GM23338 (cell line): Measurements from ENCODE around the gene PACSIN1. TPM values are rescaled to one million over a fixed set of nuclear protein-coding genes. Genes with fewer than 3 reads are reported as not detected.

Experiments used
- ATAC-seq: fragments of 200-7000 bp; cut with Tn5 transposase; 3 replicates; pipeline ENCODE4 v1.9.1; 2020
- DNase-seq: peaks from one replicate; pipeline ENCODE4 v3.0.0-alpha.2; 2015; ENCODE audit warnings: low spot score
- H2AFZ ChIP-seq: fragments of 200-600 bp; sonication (generic); 2 replicates; pipeline ENCODE4 v1.8.0; 2016; ENCODE audit warnings: antibody characterized with exemption, mild to moderate bottlenecking, moderate library complexity
- H3F3A ChIP-seq: fragments of 200-600 bp; sonication (generic); replicated peaks from 2 replicates; pipeline ENCODE4 v1.8.0; 2017; ENCODE audit warnings: antibody characterized with exemption, mixed run types, low read depth
- H3K27ac ChIP-seq: fragments of 200-600 bp; sonication (generic); 2 replicates; pipeline ENCODE4 v1.6.1; 2016; ENCODE audit warnings: low read depth
- H3K27me3 ChIP-seq: fragments of 200-600 bp; sonication (generic); 2 replicates; pipeline ENCODE4 v1.8.0; 2016; ENCODE audit warnings: mild to moderate bottlenecking, mixed run types, moderate library complexity; ENCODE audit not compliant: insufficient read depth
- H3K36me3 ChIP-seq: fragments of 200-600 bp; sonication (generic); 2 replicates; pipeline ENCODE4 v1.8.0; 2016; ENCODE audit warnings: mild to moderate bottlenecking; ENCODE audit not compliant: insufficient read depth
- H3K4me1 ChIP-seq: fragments of 200-600 bp; sonication (generic); 2 replicates; pipeline ENCODE4 v1.8.0; 2016; ENCODE audit warnings: mild to moderate bottlenecking, moderate library complexity; ENCODE audit not compliant: insufficient read depth
- H3K4me2 ChIP-seq: fragments of 200-600 bp; sonication (generic); 2 replicates; pipeline ENCODE4 v1.7.1; 2017; ENCODE audit warnings: mixed run types
- H3K4me3 ChIP-seq: fragments of 200-600 bp; sonication (generic); 2 replicates; pipeline ENCODE4 v1.6.1; 2016; ENCODE audit warnings: mixed run types
- H3K79me2 ChIP-seq: fragments of 200-600 bp; sonication (generic); replicated peaks from 2 replicates; pipeline ENCODE4 v1.8.0; 2017; ENCODE audit warnings: mild to moderate bottlenecking; ENCODE audit not compliant: insufficient read depth
- H3K9me2 ChIP-seq: fragments of 200-600 bp; sonication (generic); 2 replicates; pipeline ENCODE4 v1.8.0; 2017; ENCODE audit not compliant: insufficient read depth
- H4K20me1 ChIP-seq: fragments of 200-600 bp; sonication (generic); replicated peaks from 2 replicates; pipeline ENCODE4 v1.8.0; 2017; ENCODE audit warnings: mild to moderate bottlenecking; ENCODE audit not compliant: insufficient read depth
- H3K27ac Mint-ChIP-seq: 2 replicates; pipeline ENCODE4 v1.8.0; 2020; ENCODE audit warnings: inconsistent platforms, mild to moderate bottlenecking, moderate library complexity, mixed read lengths
- H3K27me3 Mint-ChIP-seq: 3 replicates; pipeline ENCODE4 v1.8.0; 2022; ENCODE audit warnings: low read depth, mild to moderate bottlenecking, moderate library complexity, mixed read lengths, inconsistent platforms; ENCODE audit not compliant: insufficient read depth, poor library complexity
- H3K36me3 Mint-ChIP-seq: 3 replicates; pipeline ENCODE4 v1.8.0; 2021; ENCODE audit warnings: low read depth, mild to moderate bottlenecking, inconsistent platforms, moderate library complexity, mixed read lengths
- H3K4me1 Mint-ChIP-seq: 3 replicates; pipeline ENCODE4 v1.8.0; 2020; ENCODE audit warnings: mild to moderate bottlenecking, inconsistent platforms, mixed read lengths
- H3K4me3 Mint-ChIP-seq: 3 replicates; pipeline ENCODE4 v1.8.0; 2021; ENCODE audit warnings: moderate library complexity, mild to moderate bottlenecking, inconsistent platforms, mixed read lengths
- H3K9me3 Mint-ChIP-seq: 3 replicates; pipeline ENCODE4 v1.8.0; 2020; ENCODE audit warnings: moderate library complexity, mild to moderate bottlenecking, inconsistent platforms, mixed read lengths
- CREB1 ChIP-seq: fragments of 250-450 bp; sonication (Bioruptor Pico); IDR thresholded peaks from 2 replicates; pipeline ENCODE4 v1.5.0; 2020; ENCODE audit warnings: low read depth, mild to moderate bottlenecking, moderate library complexity
- ETS1 ChIP-seq: IDR thresholded peaks from 2 replicates; pipeline ENCODE4 v1.6.1; 2016; ENCODE audit warnings: antibody characterized with exemption
- EZH2 ChIP-seq: fragments of 200-600 bp; sonication (generic); IDR thresholded peaks from one replicate; pipeline ENCODE4 v1.8.0; 2017; ENCODE audit warnings: antibody characterized with exemption, mild to moderate bottlenecking, low read depth; ENCODE audit not compliant: unreplicated experiment
- EZH2phosphoT487 ChIP-seq: fragments of 200-600 bp; sonication (generic); IDR thresholded peaks from one replicate; pipeline ENCODE4 v1.8.1; 2018; ENCODE audit warnings: antibody characterized with exemption; ENCODE audit not compliant: unreplicated experiment
- JUNB ChIP-seq: IDR thresholded peaks from one replicate; pipeline ENCODE4 v1.6.1; 2016; ENCODE audit warnings: antibody characterized with exemption; ENCODE audit not compliant: unreplicated experiment
- NANOG ChIP-seq: IDR thresholded peaks from 2 replicates; pipeline ENCODE4 v1.6.1; 2016; ENCODE audit warnings: antibody characterized with exemption, borderline replicate concordance
- POLR2AphosphoS5 ChIP-seq: IDR thresholded peaks from 2 replicates; pipeline ENCODE4 v1.6.1; 2016; ENCODE audit warnings: antibody characterized with exemption, low read depth
- STAT1 ChIP-seq: IDR thresholded peaks from one replicate; pipeline ENCODE4 v1.6.1; 2016; ENCODE audit warnings: antibody characterized with exemption; ENCODE audit not compliant: unreplicated experiment
- ZNF114 ChIP-seq: fragments of 250-450 bp; sonication (Bioruptor Pico); IDR thresholded peaks from 2 replicates; pipeline ENCODE4 v1.5.0; 2020; ENCODE audit warnings: mild to moderate bottlenecking, moderate library complexity
- ZNF331 ChIP-seq: fragments of 250-450 bp; sonication (Bioruptor Pico); IDR thresholded peaks from 2 replicates; pipeline ENCODE4 v1.5.0; 2020; ENCODE audit warnings: low read depth, mild to moderate bottlenecking, moderate library complexity
- polyA plus RNA-seq: library from polyadenylated mRNA; unstranded; fragments of >200 nt; fragmentation: Nextera tagmentation; extraction: Ambion mirVana; gene quantifications from 2 replicates; pipeline ENCODE4 v1.2.1, GENCODE V29; 2016
- total RNA-seq: library from RNA; depleted of rRNA; stranded (reverse); fragments of >200 nt; shearing (Covaris generic); gene quantifications from 2 replicates; pipeline ENCODE4 v1.2.3, GENCODE V29; 2014
- TF ChIP-seq, protein P1 (sequence below): IDR thresholded peaks from one replicate; pipeline ENCODE4 v1.6.1; 2018; ENCODE audit warnings: antibody characterized with exemption; ENCODE audit not compliant: unreplicated experiment
- TF ChIP-seq, protein P2 (sequence below): fragments of 250-450 bp; sonication (Bioruptor Pico); IDR thresholded peaks from 2 replicates; pipeline ENCODE4 v1.5.0; 2020; ENCODE audit warnings: mild to moderate bottlenecking, moderate library complexity
- TF ChIP-seq, protein P3 (sequence below), 2 experiments: fragments of 200-600 bp in 1 of 2; sonication (generic) in 1 of 2; conservative IDR thresholded peaks; 2 replicates each; pipeline versions ENCODE4 v1.5.1 to v1.6.1; 2016 to 2017; ENCODE audit warnings: antibody characterized with exemption in 2 of 2, low read depth in 2 of 2, mild to moderate bottlenecking in 2 of 2, moderate library complexity in 1 of 2

PACSIN1 gene
- total and polyA plus RNA-seq, 2 experiments from 2014 or later: 5.2 to 8.7 TPM

- Mint-ChIP-seq H3K4me3 (no peak overlapping the region), H3K27ac (no peak overlapping the region), H3K36me3 (no peaks in the 10 kb centered on the region; the same call in 1 of the 3 replicates), H3K9me3 (no peaks in the 10 kb centered on the region; the same call in 2 of the 3 replicates), H3K27me3 (peaks cover 18% of the 10 kb centered on the region), H3K4me1 (peaks cover 18% of the 10 kb centered on the region)
- H3K79me2 ChIP-seq: no peaks in the 10 kb centered on the region
- TF ChIP-seq, protein P1, sequence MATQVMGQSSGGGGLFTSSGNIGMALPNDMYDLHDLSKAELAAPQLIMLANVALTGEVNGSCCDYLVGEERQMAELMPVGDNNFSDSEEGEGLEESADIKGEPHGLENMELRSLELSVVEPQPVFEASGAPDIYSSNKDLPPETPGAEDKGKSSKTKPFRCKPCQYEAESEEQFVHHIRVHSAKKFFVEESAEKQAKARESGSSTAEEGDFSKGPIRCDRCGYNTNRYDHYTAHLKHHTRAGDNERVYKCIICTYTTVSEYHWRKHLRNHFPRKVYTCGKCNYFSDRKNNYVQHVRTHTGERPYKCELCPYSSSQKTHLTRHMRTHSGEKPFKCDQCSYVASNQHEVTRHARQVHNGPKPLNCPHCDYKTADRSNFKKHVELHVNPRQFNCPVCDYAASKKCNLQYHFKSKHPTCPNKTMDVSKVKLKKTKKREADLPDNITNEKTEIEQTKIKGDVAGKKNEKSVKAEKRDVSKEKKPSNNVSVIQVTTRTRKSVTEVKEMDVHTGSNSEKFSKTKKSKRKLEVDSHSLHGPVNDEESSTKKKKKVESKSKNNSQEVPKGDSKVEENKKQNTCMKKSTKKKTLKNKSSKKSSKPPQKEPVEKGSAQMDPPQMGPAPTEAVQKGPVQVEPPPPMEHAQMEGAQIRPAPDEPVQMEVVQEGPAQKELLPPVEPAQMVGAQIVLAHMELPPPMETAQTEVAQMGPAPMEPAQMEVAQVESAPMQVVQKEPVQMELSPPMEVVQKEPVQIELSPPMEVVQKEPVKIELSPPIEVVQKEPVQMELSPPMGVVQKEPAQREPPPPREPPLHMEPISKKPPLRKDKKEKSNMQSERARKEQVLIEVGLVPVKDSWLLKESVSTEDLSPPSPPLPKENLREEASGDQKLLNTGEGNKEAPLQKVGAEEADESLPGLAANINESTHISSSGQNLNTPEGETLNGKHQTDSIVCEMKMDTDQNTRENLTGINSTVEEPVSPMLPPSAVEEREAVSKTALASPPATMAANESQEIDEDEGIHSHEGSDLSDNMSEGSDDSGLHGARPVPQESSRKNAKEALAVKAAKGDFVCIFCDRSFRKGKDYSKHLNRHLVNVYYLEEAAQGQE: no peak
- TF ChIP-seq JUNB: no peak
- no peak for TF ChIP-seq ZNF114 (CRISPR knock-in tag)
- TF ChIP-seq ZNF331 (CRISPR knock-in tag): no peak
- TF ChIP-seq, protein P2, sequence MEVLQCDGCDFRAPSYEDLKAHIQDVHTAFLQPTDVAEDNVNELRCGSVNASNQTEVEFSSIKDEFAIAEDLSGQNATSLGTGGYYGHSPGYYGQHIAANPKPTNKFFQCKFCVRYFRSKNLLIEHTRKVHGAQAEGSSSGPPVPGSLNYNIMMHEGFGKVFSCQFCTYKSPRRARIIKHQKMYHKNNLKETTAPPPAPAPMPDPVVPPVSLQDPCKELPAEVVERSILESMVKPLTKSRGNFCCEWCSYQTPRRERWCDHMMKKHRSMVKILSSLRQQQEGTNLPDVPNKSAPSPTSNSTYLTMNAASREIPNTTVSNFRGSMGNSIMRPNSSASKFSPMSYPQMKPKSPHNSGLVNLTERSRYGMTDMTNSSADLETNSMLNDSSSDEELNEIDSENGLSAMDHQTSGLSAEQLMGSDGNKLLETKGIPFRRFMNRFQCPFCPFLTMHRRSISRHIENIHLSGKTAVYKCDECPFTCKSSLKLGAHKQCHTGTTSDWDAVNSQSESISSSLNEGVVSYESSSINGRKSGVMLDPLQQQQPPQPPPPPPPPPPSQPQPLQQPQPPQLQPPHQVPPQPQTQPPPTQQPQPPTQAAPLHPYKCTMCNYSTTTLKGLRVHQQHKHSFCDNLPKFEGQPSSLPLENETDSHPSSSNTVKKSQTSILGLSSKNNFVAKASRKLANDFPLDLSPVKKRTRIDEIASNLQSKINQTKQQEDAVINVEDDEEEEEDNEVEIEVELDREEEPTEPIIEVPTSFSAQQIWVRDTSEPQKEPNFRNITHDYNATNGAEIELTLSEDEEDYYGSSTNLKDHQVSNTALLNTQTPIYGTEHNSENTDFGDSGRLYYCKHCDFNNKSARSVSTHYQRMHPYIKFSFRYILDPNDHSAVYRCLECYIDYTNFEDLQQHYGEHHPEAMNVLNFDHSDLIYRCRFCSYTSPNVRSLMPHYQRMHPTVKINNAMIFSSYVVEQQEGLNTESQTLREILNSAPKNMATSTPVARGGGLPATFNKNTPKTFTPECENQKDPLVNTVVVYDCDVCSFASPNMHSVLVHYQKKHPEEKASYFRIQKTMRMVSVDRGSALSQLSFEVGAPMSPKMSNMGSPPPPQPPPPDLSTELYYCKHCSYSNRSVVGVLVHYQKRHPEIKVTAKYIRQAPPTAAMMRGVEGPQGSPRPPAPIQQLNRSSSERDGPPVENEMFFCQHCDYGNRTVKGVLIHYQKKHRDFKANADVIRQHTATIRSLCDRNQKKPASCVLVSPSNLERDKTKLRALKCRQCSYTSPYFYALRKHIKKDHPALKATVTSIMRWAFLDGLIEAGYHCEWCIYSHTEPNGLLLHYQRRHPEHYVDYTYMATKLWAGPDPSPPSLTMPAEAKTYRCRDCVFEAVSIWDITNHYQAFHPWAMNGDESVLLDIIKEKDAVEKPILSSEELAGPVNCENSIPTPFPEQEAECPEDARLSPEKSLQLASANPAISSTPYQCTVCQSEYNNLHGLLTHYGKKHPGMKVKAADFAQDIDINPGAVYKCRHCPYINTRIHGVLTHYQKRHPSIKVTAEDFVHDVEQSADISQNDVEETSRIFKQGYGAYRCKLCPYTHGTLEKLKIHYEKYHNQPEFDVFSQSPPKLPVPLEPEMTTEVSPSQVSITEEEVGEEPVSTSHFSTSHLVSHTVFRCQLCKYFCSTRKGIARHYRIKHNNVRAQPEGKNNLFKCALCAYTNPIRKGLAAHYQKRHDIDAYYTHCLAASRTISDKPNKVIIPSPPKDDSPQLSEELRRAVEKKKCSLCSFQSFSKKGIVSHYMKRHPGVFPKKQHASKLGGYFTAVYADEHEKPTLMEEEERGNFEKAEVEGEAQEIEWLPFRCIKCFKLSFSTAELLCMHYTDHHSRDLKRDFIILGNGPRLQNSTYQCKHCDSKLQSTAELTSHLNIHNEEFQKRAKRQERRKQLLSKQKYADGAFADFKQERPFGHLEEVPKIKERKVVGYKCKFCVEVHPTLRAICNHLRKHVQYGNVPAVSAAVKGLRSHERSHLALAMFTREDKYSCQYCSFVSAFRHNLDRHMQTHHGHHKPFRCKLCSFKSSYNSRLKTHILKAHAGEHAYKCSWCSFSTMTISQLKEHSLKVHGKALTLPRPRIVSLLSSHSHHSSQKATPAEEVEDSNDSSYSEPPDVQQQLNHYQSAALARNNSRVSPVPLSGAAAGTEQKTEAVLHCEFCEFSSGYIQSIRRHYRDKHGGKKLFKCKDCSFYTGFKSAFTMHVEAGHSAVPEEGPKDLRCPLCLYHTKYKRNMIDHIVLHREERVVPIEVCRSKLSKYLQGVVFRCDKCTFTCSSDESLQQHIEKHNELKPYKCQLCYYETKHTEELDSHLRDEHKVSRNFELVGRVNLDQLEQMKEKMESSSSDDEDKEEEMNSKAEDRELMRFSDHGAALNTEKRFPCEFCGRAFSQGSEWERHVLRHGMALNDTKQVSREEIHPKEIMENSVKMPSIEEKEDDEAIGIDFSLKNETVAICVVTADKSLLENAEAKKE: no peak
- TF ChIP-seq EZH2phosphoT487: no peak
- TF ChIP-seq CREB1 (CRISPR knock-in tag): no peak
- no peak for TF ChIP-seq EZH2
- TF ChIP-seq STAT1: no peak
- TF ChIP-seq ETS1: no peak
- no peak for TF ChIP-seq POLR2AphosphoS5
- TF ChIP-seq, protein P3, sequence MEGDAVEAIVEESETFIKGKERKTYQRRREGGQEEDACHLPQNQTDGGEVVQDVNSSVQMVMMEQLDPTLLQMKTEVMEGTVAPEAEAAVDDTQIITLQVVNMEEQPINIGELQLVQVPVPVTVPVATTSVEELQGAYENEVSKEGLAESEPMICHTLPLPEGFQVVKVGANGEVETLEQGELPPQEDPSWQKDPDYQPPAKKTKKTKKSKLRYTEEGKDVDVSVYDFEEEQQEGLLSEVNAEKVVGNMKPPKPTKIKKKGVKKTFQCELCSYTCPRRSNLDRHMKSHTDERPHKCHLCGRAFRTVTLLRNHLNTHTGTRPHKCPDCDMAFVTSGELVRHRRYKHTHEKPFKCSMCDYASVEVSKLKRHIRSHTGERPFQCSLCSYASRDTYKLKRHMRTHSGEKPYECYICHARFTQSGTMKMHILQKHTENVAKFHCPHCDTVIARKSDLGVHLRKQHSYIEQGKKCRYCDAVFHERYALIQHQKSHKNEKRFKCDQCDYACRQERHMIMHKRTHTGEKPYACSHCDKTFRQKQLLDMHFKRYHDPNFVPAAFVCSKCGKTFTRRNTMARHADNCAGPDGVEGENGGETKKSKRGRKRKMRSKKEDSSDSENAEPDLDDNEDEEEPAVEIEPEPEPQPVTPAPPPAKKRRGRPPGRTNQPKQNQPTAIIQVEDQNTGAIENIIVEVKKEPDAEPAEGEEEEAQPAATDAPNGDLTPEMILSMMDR (conservative IDR thresholded peaks at IDR 0.05; ENCODE audit: low read depth in 2 of 2): no peak
- TF ChIP-seq NANOG: no peak
- H3F3A ChIP-seq: no peaks in the 10 kb centered on the region
- no peak overlapping the region for H3K4me2 ChIP-seq
- H3K9me2 ChIP-seq: no peaks in the 10 kb centered on the region
- no peak for ATAC-seq
- H2AFZ ChIP-seq: no peak overlapping the region
- no peaks in the 10 kb centered on the region for H3K36me3 ChIP-seq
- peaks cover 15% of the 10 kb centered on the region for H3K4me1 ChIP-seq
- no peak overlapping the region for H3K27ac ChIP-seq
- DNase-seq: no peak
- no peaks in the 10 kb centered on the region for H3K27me3 ChIP-seq
- no peaks in the 10 kb centered on the region for H4K20me1 ChIP-seq
- H3K4me3 ChIP-seq: no peak overlapping the region
Measured at GRCh38 chr6:34525431-34526175, 59.7 kb downstream of the PACSIN1 start.
